GM12892 (cell line): ENCODE data around the gene CAVIN2.
"Not testable (repeated sequence)": the region's sequence is repeated elsewhere in the genome, so short reads cannot be mapped to it uniquely, and the experiment has no call there.

Experiments
- DNase-seq: peaks from one replicate; pipeline ENCODE4 v3.0.0; 2011; ENCODE audit not compliant: insufficient read length
- FAIRE-seq: peaks from 2 replicates; lab custom pipeline; 2011; peaks lifted over from hg19 to GRCh38; lab: Jason Lieb, UNC
- POLR2A ChIP-seq: IDR thresholded peaks from 2 replicates; pipeline ENCODE4 v1.6.1; 2011; ENCODE audit warnings: low read depth, low read length, control low read depth
- POLR2AphosphoS5 ChIP-seq: IDR thresholded peaks from 2 replicates; pipeline ENCODE4 v1.6.1; 2011; ENCODE audit warnings: low read depth, low read length, control low read depth
- TAF1 ChIP-seq: IDR thresholded peaks from 2 replicates; pipeline ENCODE4 v1.6.1; 2011; ENCODE audit warnings: low read depth, mild to moderate bottlenecking, control low read depth, low read length, borderline replicate concordance

The CAVIN2 gene

GRCh38 chr2:191786694-191787093 is 60.2 kb downstream of the CAVIN2 start:
- DNase-seq (no peak), FAIRE-seq (no peak)
- TF ChIP-seq POLR2A, result no peak
- no peak for TF ChIP-seq POLR2AphosphoS5
- no peak for TF ChIP-seq TAF1

- not testable (repeated sequence) for DNase-seq, FAIRE-seq
These were observed 61.2 kb downstream of the CAVIN2 start for GRCh38 chr2:191785651-191786050.
